Transverse colon (tissue), 4 donors: ENCODE measurements around the gene ZNF446.

Experiments
- CTCF ChIP-seq, 5 experiments: fragments of 200-600 bp in 3 of 5; fragments of 450-650 bp in 2 of 5; sonication (generic) in 3 of 5; IDR thresholded peaks; 1 replicate in 2 of 5; 2 replicates in 3 of 5; pipeline ENCODE4 v1.5.1; 2016 to 2017; ENCODE audit warnings: antibody characterized with exemption in 5 of 5, inconsistent platforms in 3 of 5, mild to moderate bottlenecking in 2 of 5, moderate library complexity in 1 of 5
- POLR2A ChIP-seq: fragments of 450-650 bp; IDR thresholded peaks from one replicate; pipeline ENCODE4 v1.6.1; 2016; ENCODE audit warnings: antibody characterized with exemption, mild to moderate bottlenecking, moderate library complexity
- POLR2AphosphoS5 ChIP-seq, 3 donors: sonication (generic); formaldehyde crosslinking; IDR thresholded peaks; one replicate each; pipeline ENCODE4 v1.6.1; 2016; ENCODE audit warnings: antibody characterized with exemption in 3 of 3

DNA sequence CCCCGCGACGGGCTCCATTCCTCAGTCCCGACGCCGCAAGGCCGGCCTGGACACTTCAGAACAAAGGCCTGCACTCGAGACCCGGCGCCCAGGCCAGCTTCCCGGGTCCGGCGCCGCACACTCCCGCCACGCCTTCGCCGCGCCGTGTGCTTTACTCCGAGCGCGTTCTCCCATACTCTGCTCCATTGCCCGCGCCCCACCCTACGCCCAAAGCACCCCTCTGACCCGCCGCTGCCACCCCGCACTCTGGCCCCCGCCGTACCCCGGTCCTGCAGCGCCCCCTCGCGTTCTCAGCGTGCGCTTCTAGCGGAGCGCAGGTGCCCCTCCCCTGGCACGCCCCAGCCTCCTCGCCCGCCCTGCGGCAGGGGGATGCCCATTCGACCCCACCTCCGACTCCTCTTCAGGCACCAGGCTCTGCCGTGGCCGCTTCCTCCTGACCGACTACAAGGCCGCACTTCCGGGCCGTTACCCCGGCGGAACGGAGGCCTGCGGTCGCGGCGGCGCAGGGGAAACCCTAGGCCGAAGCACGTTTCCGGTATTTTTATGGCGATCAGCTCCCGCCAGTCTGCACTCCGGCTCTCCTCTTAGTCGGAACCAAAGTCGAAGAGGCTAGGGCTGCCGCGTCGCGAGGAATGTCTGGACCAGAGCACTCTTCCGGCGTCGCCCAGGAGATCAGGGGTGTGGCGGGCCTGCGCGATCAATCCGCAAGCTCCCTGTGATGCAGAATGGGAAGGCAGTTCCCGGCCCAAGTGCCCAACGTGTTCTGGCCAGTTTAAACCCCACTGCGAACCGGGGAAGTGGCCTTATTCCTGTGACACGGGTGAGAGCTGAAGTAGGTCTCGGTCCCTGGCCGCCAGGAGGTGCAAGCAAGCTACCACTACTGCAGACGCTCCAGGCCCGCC is 43.5 kb downstream of the ZNF446 start, which contains the start of gene ZBTB45:
- TF ChIP-seq CTCF (IDR thresholded peaks at IDR 0.05) = peak; percentile 60 to 96 (median 70)
- peak; percentile 63 to 82 (median 81) for TF ChIP-seq POLR2AphosphoS5 (IDR thresholded peaks at IDR 0.05)
- TF ChIP-seq POLR2A = peak; percentile 75
